OCI-LY3 (cell line): ENCODE results near the gene PHF13.

Source experiments
- EZH2phosphoT487 ChIP-seq: fragments of 200-600 bp; shearing (Covaris generic); IDR thresholded peaks from 2 replicates; pipeline ENCODE4 v1.6.1; 2018; ENCODE audit warnings: antibody characterized with exemption, mixed run types, low read depth
- TF ChIP-seq, protein P1 (sequence below): fragments of 200-600, 300-600 bp; sonication (generic); IDR thresholded peaks from 2 replicates; pipeline ENCODE4 v1.5.1; 2014; ENCODE audit warnings: antibody characterized with exemption, low read length, low read depth

DNA sequence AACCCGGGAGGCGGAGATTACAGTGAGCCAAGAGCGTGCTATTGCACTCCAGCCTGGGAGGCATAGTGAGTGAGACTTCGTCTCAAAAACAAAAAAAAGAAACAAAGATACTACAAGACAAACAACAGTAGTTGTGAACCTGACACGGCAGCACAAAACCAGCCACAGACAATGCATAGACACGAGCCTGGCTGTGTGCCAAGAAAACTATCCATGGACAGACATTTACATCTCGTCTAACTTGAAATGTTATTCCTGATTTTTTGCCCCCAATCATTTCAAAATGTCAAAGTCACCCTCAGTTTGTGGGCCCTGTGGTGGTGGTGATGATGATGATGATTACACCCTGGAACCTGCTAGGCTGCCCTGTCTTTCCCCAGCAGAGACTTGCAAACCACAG lies 17.2 kb upstream of the PHF13 start:
- TF ChIP-seq, protein P1, sequence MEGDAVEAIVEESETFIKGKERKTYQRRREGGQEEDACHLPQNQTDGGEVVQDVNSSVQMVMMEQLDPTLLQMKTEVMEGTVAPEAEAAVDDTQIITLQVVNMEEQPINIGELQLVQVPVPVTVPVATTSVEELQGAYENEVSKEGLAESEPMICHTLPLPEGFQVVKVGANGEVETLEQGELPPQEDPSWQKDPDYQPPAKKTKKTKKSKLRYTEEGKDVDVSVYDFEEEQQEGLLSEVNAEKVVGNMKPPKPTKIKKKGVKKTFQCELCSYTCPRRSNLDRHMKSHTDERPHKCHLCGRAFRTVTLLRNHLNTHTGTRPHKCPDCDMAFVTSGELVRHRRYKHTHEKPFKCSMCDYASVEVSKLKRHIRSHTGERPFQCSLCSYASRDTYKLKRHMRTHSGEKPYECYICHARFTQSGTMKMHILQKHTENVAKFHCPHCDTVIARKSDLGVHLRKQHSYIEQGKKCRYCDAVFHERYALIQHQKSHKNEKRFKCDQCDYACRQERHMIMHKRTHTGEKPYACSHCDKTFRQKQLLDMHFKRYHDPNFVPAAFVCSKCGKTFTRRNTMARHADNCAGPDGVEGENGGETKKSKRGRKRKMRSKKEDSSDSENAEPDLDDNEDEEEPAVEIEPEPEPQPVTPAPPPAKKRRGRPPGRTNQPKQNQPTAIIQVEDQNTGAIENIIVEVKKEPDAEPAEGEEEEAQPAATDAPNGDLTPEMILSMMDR: no peak
- TF ChIP-seq EZH2phosphoT487: no peak
